Neural cell (in vitro differentiated cells): ENCODE results near the gene TLE1. TPM values are rescaled to one million over a fixed set of nuclear protein-coding genes. Genes with fewer than 3 reads are reported as not detected.

Experiments
- H2AFZ ChIP-seq: fragments of 200-600, 300-800 bp; sonication (generic), shearing (Covaris generic); 2 replicates; pipeline ENCODE4 v1.6.0; 2014; ENCODE audit warnings: low read depth, mild to moderate bottlenecking, antibody characterized with exemption, low read length, moderate library complexity
- H3F3A ChIP-seq: fragments of 200-600 bp; shearing (Covaris generic); 2 replicates; pipeline ENCODE4 v1.6.1; 2016; ENCODE audit warnings: mild to moderate bottlenecking, moderate library complexity, mixed read lengths, antibody characterized with exemption, low read length; ENCODE audit not compliant: insufficient read depth, poor library complexity, severe bottlenecking
- H3K27ac ChIP-seq: fragments of 200-600, 300-800 bp; sonication (generic), shearing (Covaris generic); 2 replicates; pipeline ENCODE4 v1.5.1; 2014; ENCODE audit warnings: mild to moderate bottlenecking, low read length, moderate library complexity
- H3K27me3 ChIP-seq: fragments of 300-800, 200-600 bp; sonication (generic), shearing (Covaris generic); 2 replicates; pipeline ENCODE4 v1.6.0; 2014; ENCODE audit warnings: mild to moderate bottlenecking, low read depth, low read length, moderate library complexity; ENCODE audit not compliant: insufficient read depth
- H3K36me3 ChIP-seq: fragments of 300-800, 200-600 bp; sonication (generic), shearing (Covaris generic); 2 replicates; pipeline ENCODE4 v1.5.1; 2014; ENCODE audit warnings: mild to moderate bottlenecking, antibody characterized with exemption, low read length, moderate library complexity; ENCODE audit not compliant: insufficient read depth
- H3K4me2 ChIP-seq: fragments of 300-800, 200-600 bp; sonication (generic), shearing (Covaris generic); 2 replicates; pipeline ENCODE4 v1.6.0; 2014; ENCODE audit warnings: mild to moderate bottlenecking, low read length
- H3K4me3 ChIP-seq: fragments of 300-800, 200-600 bp; sonication (generic), shearing (Covaris generic); 2 replicates; pipeline ENCODE4 v1.5.1; 2014; ENCODE audit warnings: mild to moderate bottlenecking, low read length, moderate library complexity
- H3K79me2 ChIP-seq: fragments of 200-600 bp; shearing (Covaris generic); replicated peaks from 2 replicates; pipeline ENCODE4 v1.6.0; 2014; ENCODE audit warnings: mild to moderate bottlenecking, low read length, moderate library complexity; ENCODE audit not compliant: insufficient read depth
- H3K9ac ChIP-seq: fragments of 300-800, 200-600 bp; sonication (generic), shearing (Covaris generic); 2 replicates; pipeline ENCODE4 v1.6.1; 2016; ENCODE audit warnings: mild to moderate bottlenecking, low read length, mixed read lengths
- H3K9me2 ChIP-seq: fragments of 200-600 bp; shearing (Covaris generic); 2 replicates; pipeline ENCODE4 v1.6.1; 2016; ENCODE audit warnings: mild to moderate bottlenecking, low read length, mixed read lengths; ENCODE audit not compliant: insufficient read depth
- H3K9me3 ChIP-seq: fragments of 200-600, 300-800 bp; sonication (generic), shearing (Covaris generic); 2 replicates; pipeline ENCODE4 v1.6.1; 2016; ENCODE audit warnings: mild to moderate bottlenecking, mixed run types, low read length, moderate library complexity, mixed read lengths
- H4K20me1 ChIP-seq: fragments of 200-600 bp; shearing (Covaris generic); 2 replicates; pipeline ENCODE4 v1.6.1; 2016; ENCODE audit warnings: mild to moderate bottlenecking, mixed run types; ENCODE audit not compliant: insufficient read depth
- CTCF ChIP-seq: fragments of 450-650 bp; IDR thresholded peaks from 2 replicates; pipeline ENCODE4 v1.5.1; 2014; ENCODE audit warnings: antibody characterized with exemption, mild to moderate bottlenecking, moderate library complexity; ENCODE audit not compliant: poor library complexity, severe bottlenecking
- EP300 ChIP-seq: fragments of 450-650 bp; conservative IDR thresholded peaks from 2 replicates; pipeline ENCODE4 v1.6.1; 2014; ENCODE audit warnings: antibody characterized with exemption, mild to moderate bottlenecking, moderate library complexity; ENCODE audit not compliant: poor library complexity, severe bottlenecking
- EZH2 ChIP-seq: fragments of 200-600, 300-800 bp; shearing (Covaris generic), sonication (generic); IDR thresholded peaks from 2 replicates; pipeline ENCODE4 v1.6.1; 2014; ENCODE audit warnings: antibody characterized with exemption, low read length, borderline replicate concordance, mild to moderate bottlenecking; ENCODE audit not compliant: insufficient read depth, poor library complexity, severe bottlenecking
- MXI1 ChIP-seq: fragments of 450-650 bp; conservative IDR thresholded peaks from 2 replicates; pipeline ENCODE4 v1.6.1; 2014; ENCODE audit warnings: antibody characterized with exemption, mild to moderate bottlenecking; ENCODE audit not compliant: poor library complexity, severe bottlenecking
- POLR2AphosphoS5 ChIP-seq: IDR thresholded peaks from 2 replicates; pipeline ENCODE4 v1.6.1; 2012
- RAD21 ChIP-seq: fragments of 450-650 bp; conservative IDR thresholded peaks from 2 replicates; pipeline ENCODE4 v1.6.1; 2014; ENCODE audit warnings: antibody characterized with exemption, mild to moderate bottlenecking, moderate library complexity
- REST ChIP-seq: IDR thresholded peaks from 2 replicates; pipeline ENCODE4 v1.6.1; 2012; ENCODE audit warnings: borderline replicate concordance
- SMC3 ChIP-seq: fragments of 450-650 bp; conservative IDR thresholded peaks from 2 replicates; pipeline ENCODE4 v1.6.1; 2014; ENCODE audit warnings: antibody characterized with exemption, mild to moderate bottlenecking, moderate library complexity; ENCODE audit not compliant: poor library complexity
- TAF1 ChIP-seq: IDR thresholded peaks from 2 replicates; pipeline ENCODE4 v1.6.1; 2012; ENCODE audit warnings: low read depth
- polyA plus RNA-seq: library from polyadenylated mRNA; depleted of rRNA; stranded (reverse); fragments of >200 nt; gene quantifications from 2 replicates; pipeline ENCODE4 v1.2.3, GENCODE V29; 2014

The TLE1 gene
- polyA plus RNA-seq, 1 donor from 2014 or later: 93.6 TPM

- Histone ChIP-seq H3K9ac (no peak overlapping the region), H3K9me3 (no peaks in the 10 kb centered on the region), H3K9me2 (no peaks in the 10 kb centered on the region), H3K4me2 (no peak overlapping the region), H2AFZ (no peak overlapping the region), H3K79me2 (no peaks in the 10 kb centered on the region), H3K27me3 (no peaks in the 10 kb centered on the region), H3F3A (no peaks in the 10 kb centered on the region), H3K27ac (no peak overlapping the region), H4K20me1 (no peaks in the 10 kb centered on the region), H3K36me3 (peaks cover 8% of the 10 kb centered on the region), H3K4me3 (no peak overlapping the region)
- no peak for TF ChIP-seq RAD21
- no peak for TF ChIP-seq EZH2
- TF ChIP-seq TAF1: no peak
- TF ChIP-seq REST: no peak
- TF ChIP-seq SMC3: no peak
- no peak for TF ChIP-seq CTCF
Observed at GRCh38 chr9:81579381-81579780, 110.0 kb downstream of the TLE1 start.

- H3F3A ChIP-seq: no peaks in the 10 kb centered on the region
- no peak overlapping the region for H2AFZ ChIP-seq
- no peaks in the 10 kb centered on the region for H4K20me1 ChIP-seq
- H3K36me3 ChIP-seq: peaks cover 4% of the 10 kb centered on the region
- H3K9me2 ChIP-seq: no peaks in the 10 kb centered on the region
- no peak for TF ChIP-seq SMC3
- no peak for TF ChIP-seq EZH2
- TF ChIP-seq EP300: no peak
- no peak for TF ChIP-seq REST
- TF ChIP-seq TAF1: no peak
- TF ChIP-seq MXI1: no peak
- no peak for TF ChIP-seq POLR2AphosphoS5
- no peak for TF ChIP-seq RAD21
- no peak for TF ChIP-seq CTCF
- no peak overlapping the region for H3K27ac ChIP-seq
- no peak overlapping the region for H3K4me2 ChIP-seq
- H3K27me3 ChIP-seq: no peaks in the 10 kb centered on the region
- no peak overlapping the region for H3K9ac ChIP-seq
- no peaks in the 10 kb centered on the region for H3K9me3 ChIP-seq
- H3K79me2 ChIP-seq: no peaks in the 10 kb centered on the region
- H3K4me3 ChIP-seq: no peak overlapping the region
Observed at GRCh38 chr9:81578606-81579005, 110.7 kb downstream of the TLE1 start.
